GM13976 (cell line): ENCODE data around the gene PLCB2.

Experiments
- DNase-seq: peaks from one replicate; pipeline ENCODE4 v3.0.0; 2012; ENCODE audit warnings: low spot score
- CTCF ChIP-seq: IDR thresholded peaks from 2 replicates; pipeline ENCODE4 v1.5.1; 2012; ENCODE audit warnings: borderline replicate concordance, mild to moderate bottlenecking; ENCODE audit not compliant: insufficient read depth; ENCODE audit errors: extremely low read depth, missing control alignments, control extremely low read depth
- in situ Hi-C: fragments of 300-500 bp; cut with MboI; formaldehyde crosslinking; loops from one replicate; pipeline ENCODE4 v1.12.0; 2022; ENCODE audit warnings: low sequenced_read_pairs, mixed read lengths, inconsistent platforms; ENCODE audit not compliant: unreplicated experiment

PLCB2 gene

GRCh38 chr15:40325700-40326099, 18.0 kb upstream of the PLCB2 start:
- in situ Hi-C loops, result no loop called here
- no peak for TF ChIP-seq CTCF
- DNase-seq, result no peak

GRCh38 chr15:40325188-40325587, 17.5 kb upstream of the PLCB2 start:
- no peak for TF ChIP-seq CTCF
- DNase-seq, result no peak
- in situ Hi-C loops, result no loop called here

- peak; percentile 59 for DNase-seq
- in situ Hi-C loops, result no loop called here
Observed at GRCh38 chr15:40323953-40324937, 16.5 kb upstream of the PLCB2 start.

GRCh38 chr15:40323239-40323952, 15.7 kb upstream of the PLCB2 start, which contains the start of gene INAFM2:
Gene INAFM2, plus strand, starts transcription at chr15:40323692. Its CDS starts 364 bp downstream, at chr15:40324056.
- peak; percentile 40 for TF ChIP-seq CTCF
- in situ Hi-C loops, result no loop called here
- DNase-seq, result peak; percentile 98

More at GRCh38 chr15:40323953-40324937, 16.5 kb upstream of the PLCB2 start:
- no peak for TF ChIP-seq CTCF

- in situ Hi-C loops, result no loop called here
- DNase-seq, result no peak
- TF ChIP-seq CTCF, result no peak
Observed at GRCh38 chr15:40322531-40323238, 14.9 kb upstream of the PLCB2 start.

- in situ Hi-C loops, result no loop called here
- DNase-seq, result peak; percentile 76
- peak; percentile 82 for TF ChIP-seq CTCF
Observed at GRCh38 chr15:40320931-40321371, 13.2 kb upstream of the PLCB2 start.
